ENCODE results near the gene CARS1.

CARS1 gene

DNA sequence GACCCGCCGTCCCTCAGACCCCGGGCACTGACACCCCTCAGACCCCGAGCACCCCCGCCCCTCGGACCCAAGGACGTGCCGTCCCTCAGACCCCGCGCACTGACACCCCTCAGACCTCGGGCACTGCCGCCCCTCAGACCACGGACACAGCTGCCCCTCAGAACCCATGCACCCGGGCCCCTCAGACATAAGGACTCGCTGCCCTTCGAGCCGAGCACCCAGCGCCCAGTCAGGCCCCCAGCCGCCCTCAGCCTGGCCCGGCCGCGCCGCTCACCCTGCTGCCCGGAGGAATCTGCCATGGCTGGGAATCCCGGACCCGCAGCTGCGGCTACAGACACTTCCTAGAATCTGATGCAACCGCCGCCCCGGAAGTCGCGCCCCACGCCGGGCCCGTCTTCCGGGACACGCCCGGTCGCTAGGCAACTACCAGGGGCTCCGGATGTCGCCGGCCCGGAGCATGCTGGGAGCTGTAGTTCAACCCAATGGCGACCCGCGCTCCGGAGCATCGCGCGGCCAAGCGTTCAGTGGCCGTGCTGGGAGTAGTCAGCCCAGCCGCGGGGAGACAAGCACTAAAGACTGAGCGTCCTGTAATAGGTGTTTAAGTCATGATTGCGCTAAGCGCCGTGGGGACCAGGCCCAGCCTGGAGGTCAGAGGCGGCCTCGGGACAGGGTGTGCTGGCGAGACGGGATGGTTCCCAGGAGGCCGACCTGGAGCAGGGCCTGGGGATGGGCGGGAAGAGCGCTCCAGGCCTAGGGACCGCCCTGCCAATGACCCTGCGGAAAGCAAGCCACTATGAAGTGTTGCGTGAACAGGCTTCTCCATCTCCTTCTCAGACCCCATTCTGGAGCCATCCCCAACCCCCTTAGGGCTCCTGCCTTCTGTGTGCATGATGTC is at the start of gene CARS1:
Gene CARS1 (minus strand): TSS at position 355 of the 895 bp plus-strand sequence. CDS start 56 bp downstream, at position 299.
- peak within 1 kb of the TSS; percentile 89 for H3K27ac Mint-ChIP-seq
- no peaks in the 10 kb centered on the region for H3K36me3 Mint-ChIP-seq
- H3K4me3 Mint-ChIP-seq, result peak within 1 kb of the TSS; percentile 90
- no peaks in the 10 kb centered on the region for H3K9me3 Mint-ChIP-seq
- H3K4me1 Mint-ChIP-seq, result peaks cover 37% of the 10 kb centered on the region
- no peaks in the 10 kb centered on the region for H3K27me3 Mint-ChIP-seq

DNA sequence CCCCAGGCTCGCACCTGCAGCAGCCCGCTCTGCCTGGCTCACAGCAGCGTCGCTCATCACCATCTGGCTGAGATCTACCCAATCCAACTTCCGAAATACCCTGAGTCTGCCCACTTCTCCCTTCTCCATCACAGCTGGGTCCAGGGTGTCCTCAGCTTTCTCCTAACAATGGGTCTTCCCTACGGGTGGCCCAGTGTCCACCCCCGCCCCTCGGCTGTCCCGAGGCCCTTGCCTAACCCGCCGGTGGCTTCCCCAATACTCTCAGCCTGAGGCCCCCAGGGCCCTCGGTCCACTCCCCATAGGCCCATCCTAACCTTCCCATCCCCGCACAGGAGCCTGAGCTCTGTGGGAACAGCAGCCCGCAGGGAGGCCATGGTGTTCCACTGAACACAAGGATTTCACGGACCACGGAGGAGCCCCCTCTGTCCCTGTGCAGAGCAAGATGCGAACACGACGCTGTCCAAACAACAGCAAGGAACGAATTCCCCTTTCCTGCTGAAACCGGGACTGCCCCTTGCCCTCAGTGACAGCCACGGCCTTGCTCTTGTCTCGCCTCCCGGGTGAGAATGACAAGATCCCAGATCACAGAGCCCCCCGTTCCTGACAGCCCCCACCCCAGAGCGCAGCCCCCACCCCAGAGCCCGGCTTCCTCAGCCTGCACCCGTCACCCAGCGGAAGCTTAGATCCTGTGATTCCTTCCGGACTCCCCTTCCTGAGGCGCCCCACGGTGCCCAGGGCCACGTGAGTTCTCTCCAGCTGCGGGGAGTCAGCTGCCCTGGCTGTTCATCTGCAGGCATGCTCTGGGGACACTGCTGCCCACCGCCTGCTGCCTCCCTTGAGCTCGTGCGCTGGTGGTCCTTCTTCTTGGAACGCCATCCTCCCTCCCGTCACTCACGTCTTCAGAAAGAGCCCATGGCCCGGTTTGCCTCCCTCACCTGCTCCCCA is 48.8 kb upstream of the CARS1 start:
- H3K27me3 Mint-ChIP-seq, result no peaks in the 10 kb centered on the region
- no peaks in the 10 kb centered on the region for H3K36me3 Mint-ChIP-seq
- H3K9me3 Mint-ChIP-seq, result no peaks in the 10 kb centered on the region
- H3K4me1 Mint-ChIP-seq, result no peaks in the 10 kb centered on the region
- H3K27ac Mint-ChIP-seq, result no peak overlapping the region
- no peak overlapping the region for H3K4me3 Mint-ChIP-seq

DNA sequence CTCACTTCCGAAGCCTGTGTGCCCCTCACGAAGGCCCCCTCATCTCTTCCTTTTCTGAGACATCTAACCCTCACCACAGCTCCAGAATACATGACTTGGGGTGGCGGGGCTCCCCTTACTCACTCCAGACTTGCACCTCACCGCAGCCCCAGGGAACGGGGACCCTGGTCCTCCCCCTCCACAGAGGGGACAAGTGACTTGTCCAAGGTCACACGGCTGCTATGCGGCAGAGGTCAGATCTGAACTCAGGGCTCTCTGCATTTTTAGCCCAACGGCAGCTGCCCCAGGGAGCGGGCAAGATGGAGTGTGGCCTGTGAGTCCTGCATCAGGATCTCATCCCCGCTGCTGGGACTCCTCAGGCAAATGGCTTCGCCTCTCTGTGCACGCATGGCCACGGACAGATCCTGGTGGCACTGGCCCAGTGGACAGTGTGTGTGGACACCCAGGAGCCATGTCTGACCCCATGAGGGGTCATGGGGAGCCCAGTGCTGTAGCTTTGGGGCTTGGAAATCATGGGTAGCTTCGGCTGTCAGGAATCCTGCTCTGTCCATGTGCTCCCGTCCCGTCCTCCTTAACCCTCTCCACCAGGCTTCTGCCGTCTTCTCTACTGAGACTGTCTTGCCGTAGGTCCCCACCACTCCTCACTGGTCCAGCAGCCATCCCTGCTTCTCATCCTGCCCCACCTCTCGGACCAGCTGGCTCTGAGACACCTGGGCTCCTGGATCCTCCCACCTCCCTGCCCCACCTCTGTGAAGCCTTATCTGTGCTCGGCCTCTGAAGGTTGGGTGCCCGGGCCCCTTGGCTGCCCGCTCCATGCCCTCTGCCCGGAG is 48.0 kb upstream of the CARS1 start:
- Mint-ChIP-seq H3K27ac (no peak overlapping the region), H3K4me1 (no peaks in the 10 kb centered on the region), H3K27me3 (no peaks in the 10 kb centered on the region), H3K9me3 (no peaks in the 10 kb centered on the region), H3K4me3 (no peak overlapping the region), H3K36me3 (no peaks in the 10 kb centered on the region)

DNA sequence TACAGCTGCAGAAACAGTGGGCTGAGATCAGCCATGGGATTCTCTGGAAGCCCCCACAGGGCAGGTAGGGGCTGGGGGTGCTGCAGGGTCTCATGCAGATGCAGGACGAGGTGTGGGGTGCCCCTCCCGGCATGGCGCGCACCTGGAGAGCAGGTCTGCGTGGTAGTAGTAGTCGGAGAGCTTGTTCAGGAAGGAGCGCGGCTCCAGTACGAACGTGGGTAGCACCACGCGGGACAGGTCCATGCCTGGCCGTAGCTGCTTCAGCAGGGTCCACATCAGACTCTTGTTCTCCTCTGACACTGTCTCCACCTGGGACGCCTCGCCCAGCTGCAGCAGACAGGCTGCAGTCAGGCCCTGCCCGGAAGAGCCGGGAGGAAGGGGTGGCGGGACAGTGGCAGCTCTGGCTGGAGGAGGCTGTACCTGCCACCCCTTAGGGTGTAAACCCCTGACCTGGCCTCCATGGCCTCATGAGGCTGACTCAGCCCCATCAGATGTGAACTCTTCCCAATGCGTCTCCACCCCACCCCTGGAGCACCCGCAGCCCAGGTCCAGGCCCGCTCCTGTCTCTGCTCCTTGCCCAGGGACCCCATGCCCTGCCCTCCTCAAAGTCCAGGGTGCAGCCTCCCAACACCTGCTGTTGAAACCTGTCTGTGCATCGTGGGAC is 47.0 kb upstream of the CARS1 start:
- Mint-ChIP-seq H3K36me3 (no peaks in the 10 kb centered on the region), H3K9me3 (no peaks in the 10 kb centered on the region), H3K27me3 (no peaks in the 10 kb centered on the region), H3K4me3 (no peak overlapping the region), H3K4me1 (peaks cover 9% of the 10 kb centered on the region), H3K27ac (no peak overlapping the region)

DNA sequence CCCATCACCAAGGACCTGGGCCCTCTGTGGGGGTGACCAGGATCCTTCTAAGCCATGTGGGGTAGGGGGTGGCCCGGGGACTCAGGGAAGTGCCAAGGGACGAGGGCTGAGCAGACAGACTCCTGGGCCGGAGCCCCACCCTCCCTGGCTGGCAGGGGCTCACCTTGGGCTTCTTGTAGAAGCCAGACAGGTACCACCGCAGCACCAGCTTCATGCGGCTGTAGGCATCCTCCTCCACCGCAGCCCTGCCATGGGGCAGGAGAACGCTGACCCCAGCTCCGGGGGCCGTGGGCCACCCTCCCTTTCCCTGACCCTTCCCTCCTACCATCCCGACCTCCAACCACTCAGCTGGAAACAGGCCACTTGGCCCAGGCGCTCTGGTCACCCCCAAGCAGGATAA is 45.9 kb upstream of the CARS1 start:
- Mint-ChIP-seq H3K36me3 (no peaks in the 10 kb centered on the region), H3K4me1 (peaks cover 15% of the 10 kb centered on the region), H3K27ac (no peak overlapping the region), H3K4me3 (no peak overlapping the region), H3K27me3 (no peaks in the 10 kb centered on the region), H3K9me3 (no peaks in the 10 kb centered on the region)

DNA sequence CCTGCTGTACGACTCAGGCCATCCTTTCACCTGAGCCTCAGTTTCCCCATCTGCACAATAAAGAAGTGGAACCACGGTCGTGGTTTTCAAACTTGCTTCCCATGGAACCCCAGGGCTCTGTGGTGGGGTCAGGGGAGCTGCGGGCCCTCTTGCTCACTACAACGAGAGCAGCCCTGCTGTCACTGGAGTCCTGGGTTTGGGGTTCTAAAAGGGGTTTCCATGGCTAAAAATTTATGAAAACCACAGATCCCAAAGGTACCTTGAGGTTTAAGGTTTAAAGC is 45.4 kb upstream of the CARS1 start:
- Mint-ChIP-seq H3K4me1 (peaks cover 18% of the 10 kb centered on the region), H3K27me3 (no peaks in the 10 kb centered on the region), H3K9me3 (no peaks in the 10 kb centered on the region), H3K27ac (no peak overlapping the region), H3K36me3 (no peaks in the 10 kb centered on the region), H3K4me3 (no peak overlapping the region)

DNA sequence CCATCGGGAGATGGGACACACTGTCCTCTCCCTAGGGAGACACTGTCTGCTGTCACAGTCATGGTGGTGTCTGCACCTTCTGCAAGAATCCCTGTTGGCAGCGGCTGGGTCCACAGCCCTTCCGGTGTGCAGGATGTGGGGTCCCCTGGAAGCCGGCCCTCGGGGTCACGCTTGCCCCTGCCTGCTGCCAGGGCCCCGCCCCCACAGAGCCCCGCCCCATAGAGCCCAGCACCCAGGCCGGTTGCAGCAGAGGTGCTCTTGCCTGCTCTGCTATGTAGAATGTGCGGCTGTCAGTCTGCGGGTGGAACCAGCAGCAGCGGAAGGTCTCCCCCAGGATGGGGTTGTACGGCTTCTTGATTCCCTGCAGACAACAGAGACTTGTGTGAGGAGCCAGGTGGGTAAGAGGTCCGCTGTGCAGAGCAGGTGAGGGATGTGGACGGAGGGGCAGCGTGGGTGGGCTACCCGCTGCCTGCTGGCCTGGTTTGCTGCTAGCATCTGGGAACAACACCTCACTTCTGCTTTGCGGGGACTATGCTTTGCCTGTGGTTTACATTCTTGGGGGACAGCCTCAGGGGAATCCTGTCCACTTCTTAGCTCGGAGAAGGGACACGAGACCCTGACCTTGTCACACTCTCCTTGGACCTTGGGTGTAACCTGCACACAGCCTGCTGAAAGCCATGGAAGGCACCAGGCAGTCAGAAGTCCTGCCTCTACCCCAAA is 44.9 kb upstream of the CARS1 start:
- Mint-ChIP-seq H3K9me3 (no peaks in the 10 kb centered on the region), H3K36me3 (no peaks in the 10 kb centered on the region), H3K27ac (no peak overlapping the region), H3K4me1 (peaks cover 18% of the 10 kb centered on the region), H3K27me3 (no peaks in the 10 kb centered on the region), H3K4me3 (no peak overlapping the region)

DNA sequence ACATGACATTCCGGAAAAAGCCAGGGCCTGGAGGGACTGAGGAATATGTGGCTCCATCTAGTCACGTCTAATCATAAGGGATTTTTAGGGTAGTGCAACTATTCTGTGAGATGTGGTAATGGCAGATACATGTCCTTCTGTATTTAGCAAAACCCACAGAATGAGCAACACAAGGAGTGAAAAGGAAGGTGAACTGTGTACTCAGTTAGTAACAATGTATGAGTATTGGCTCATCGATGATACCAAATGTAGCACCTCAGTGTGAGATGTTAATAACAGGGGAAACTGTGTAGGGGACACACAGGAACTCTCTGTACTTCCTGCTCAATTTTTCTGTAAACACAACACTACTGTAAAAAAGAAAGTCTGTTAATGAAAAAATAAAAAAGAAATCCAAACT is 42.0 kb upstream of the CARS1 start:
- H3K27ac Mint-ChIP-seq, result no peak overlapping the region
- H3K9me3 Mint-ChIP-seq, result no peaks in the 10 kb centered on the region
- H3K4me1 Mint-ChIP-seq, result peaks cover 18% of the 10 kb centered on the region
- H3K36me3 Mint-ChIP-seq, result peaks cover 2% of the 10 kb centered on the region
- H3K4me3 Mint-ChIP-seq, result no peak overlapping the region
- H3K27me3 Mint-ChIP-seq, result no peaks in the 10 kb centered on the region

DNA sequence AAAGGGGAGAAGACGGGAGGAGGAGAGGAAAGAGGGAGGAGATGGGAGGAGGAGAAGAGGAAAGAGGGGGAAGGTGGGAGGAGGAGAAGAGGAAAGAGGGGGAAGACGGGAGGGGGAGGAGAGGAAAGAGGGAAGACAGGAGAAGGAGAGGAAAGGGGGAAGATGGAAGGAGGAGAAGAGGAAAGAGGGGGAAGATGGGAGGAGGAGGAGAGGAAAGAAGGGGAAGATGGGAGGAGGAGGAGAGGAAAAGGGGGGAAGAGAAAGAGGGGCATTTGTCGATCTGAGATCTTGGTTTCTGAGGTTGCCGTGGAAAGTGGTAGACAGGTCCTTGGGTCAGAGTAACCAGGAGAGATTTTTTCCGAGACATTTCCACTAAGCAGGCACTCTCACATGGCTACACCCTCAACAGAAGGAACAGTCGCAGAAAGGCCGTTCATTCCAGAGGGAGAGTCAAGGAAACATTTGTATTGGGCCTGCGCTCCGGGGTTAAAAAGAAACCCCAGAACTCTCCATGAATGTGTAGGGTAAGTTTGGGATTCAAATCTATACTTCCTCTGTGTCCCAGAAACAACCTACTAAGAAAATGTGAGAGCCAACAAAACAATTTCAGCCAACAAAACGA is 39.8 kb upstream of the CARS1 start:
- no peaks in the 10 kb centered on the region for H3K27me3 Mint-ChIP-seq
- no peaks in the 10 kb centered on the region for H3K9me3 Mint-ChIP-seq
- peaks cover 2% of the 10 kb centered on the region for H3K36me3 Mint-ChIP-seq
- peaks cover 18% of the 10 kb centered on the region for H3K4me1 Mint-ChIP-seq
- no peak overlapping the region for H3K4me3 Mint-ChIP-seq
- no peak overlapping the region for H3K27ac Mint-ChIP-seq

DNA sequence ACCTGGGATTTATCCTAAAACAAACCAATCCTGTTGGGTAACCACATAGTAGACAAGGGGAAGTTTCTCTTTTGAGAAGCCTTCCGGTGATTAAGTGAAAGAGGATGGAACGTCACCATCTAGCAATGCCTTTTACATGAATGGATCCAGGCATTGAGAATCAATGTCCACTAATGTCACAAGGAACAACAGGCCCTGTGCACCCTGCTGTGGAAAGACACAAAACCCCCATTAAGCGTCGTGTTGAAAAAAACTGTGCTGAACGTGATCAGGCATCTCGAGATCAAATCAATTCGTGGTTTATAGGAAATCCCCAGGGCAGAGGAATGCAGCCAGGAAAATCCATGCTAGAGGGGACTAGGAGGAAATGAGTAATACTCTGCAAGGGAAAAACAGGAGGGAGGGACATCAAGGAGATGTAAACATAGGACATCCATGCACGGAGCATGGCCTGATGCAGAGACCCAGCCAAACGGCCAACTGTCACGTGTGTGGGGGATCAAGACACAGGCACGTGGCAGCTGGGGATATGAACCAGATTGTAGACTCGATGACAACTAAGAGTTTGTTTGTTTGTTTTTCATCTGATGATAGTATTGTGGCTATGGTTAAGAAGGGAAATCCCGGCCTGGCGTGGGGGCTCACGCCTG is 38.6 kb upstream of the CARS1 start:
- no peak overlapping the region for H3K4me3 Mint-ChIP-seq
- H3K27me3 Mint-ChIP-seq, result no peaks in the 10 kb centered on the region
- no peak overlapping the region for H3K27ac Mint-ChIP-seq
- no peaks in the 10 kb centered on the region for H3K9me3 Mint-ChIP-seq
- peaks cover 2% of the 10 kb centered on the region for H3K36me3 Mint-ChIP-seq
- H3K4me1 Mint-ChIP-seq, result peaks cover 18% of the 10 kb centered on the region

DNA sequence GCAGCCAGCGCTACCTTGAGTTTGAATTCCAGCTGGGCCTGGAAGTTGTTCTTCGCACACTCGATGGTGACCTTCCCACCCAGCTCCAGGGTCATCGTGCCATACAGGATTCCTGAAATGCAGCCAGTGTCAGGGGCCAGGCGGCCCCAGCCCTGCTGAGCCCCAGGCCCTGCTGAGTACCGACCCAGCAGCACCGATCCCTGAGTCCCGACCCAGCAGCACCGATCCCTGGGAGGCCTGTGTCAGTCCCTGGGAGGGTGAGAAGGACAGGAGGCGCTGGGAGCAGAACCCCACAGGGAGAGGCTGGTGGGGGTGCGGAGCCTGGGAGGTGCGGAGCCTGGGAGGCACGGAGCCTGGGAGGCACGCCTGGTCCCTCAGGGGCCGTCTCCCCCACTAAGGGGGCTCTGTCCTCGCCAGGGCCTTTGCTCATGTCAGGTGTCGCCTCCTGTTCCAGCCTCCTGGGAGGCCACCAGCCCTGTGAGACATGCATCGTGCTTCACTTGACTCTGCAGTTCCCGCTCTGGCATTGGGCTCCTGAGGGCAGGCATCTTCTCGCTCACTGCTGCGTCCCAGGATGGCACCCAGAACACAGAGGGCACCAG is 37.1 kb upstream of the CARS1 start:
- H3K27ac Mint-ChIP-seq, result no peak overlapping the region

DNA sequence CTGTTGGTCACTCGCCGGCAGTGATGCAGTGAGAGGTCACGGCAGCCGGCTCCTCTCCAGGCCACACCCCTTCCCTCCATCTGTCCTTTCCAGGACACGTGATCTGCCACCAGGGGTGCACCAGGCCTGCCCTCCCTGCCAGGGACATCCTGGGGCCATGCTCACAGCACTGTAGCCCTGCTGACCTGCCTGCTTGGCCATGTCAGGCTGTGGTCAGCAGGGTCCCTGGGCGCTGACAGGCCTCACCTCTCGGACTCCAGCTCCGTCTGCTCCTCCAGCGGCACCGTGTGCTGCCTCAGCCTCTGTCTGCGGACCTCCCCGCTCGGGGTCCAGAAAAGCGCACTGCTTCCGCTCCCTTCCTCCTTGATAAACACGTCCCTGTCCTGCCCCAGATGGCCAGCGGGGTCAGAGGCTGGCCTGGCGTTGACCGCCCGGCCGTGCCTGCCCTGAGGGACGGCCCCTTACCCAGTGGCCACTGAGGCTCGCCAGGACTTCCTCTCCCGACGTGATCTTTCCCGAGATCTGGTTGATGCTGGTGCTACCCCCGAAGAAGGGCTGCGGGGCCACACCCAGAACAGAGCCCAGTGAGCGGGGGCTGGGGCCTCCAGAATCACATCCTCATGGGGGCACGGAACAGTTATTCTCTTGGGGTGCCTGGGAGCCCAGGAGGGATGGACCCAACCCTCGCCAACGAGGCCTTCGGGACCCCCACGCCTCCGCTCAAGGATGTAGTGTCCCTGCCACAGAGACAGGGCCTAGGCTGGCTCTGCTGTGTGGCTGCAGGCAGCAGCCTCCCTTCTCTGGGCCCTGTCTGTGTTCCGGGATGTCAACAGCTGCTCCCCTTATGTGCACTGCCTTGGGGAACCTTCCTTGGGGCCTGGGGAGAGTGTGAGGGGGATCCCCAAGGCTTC is 36.3 kb upstream of the CARS1 start:
- no peaks in the 10 kb centered on the region for H3K27me3 Mint-ChIP-seq
- H3K27ac Mint-ChIP-seq, result no peak overlapping the region
- H3K36me3 Mint-ChIP-seq, result peaks cover 2% of the 10 kb centered on the region
- no peak overlapping the region for H3K4me3 Mint-ChIP-seq
- H3K4me1 Mint-ChIP-seq, result peaks cover 4% of the 10 kb centered on the region
- no peaks in the 10 kb centered on the region for H3K9me3 Mint-ChIP-seq

More for the DNA sequence above, 37.1 kb upstream of the CARS1 start:
- Mint-ChIP-seq H3K36me3 (peaks cover 2% of the 10 kb centered on the region), H3K9me3 (no peaks in the 10 kb centered on the region), H3K4me1 (peaks cover 10% of the 10 kb centered on the region), H3K4me3 (no peak overlapping the region), H3K27me3 (no peaks in the 10 kb centered on the region)
